Smooth muscle cell (in vitro differentiated cells): ENCODE data around the gene IGIP. TPM values are rescaled to one million over a fixed set of nuclear protein-coding genes. Genes with fewer than 3 reads are reported as not detected.

Experiments used
- DNase-seq: peaks from one replicate; lab custom pipeline; 2025; ENCODE audit not compliant: unreplicated experiment; lab: John Stamatoyannopoulos, UW
- H2AFZ ChIP-seq: fragments of 200-600 bp; sonication (generic); 2 replicates; pipeline ENCODE4 v1.6.0; 2016; ENCODE audit warnings: antibody characterized with exemption, low read depth, mild to moderate bottlenecking
- H3F3A ChIP-seq: fragments of 200-600 bp; sonication (generic); 2 replicates; pipeline ENCODE4 v1.6.0; 2017; ENCODE audit warnings: antibody characterized with exemption, low read depth
- H3K27ac ChIP-seq: fragments of 200-600 bp; sonication (generic); 2 replicates; pipeline ENCODE4 v1.5.1; 2016; ENCODE audit warnings: low read depth, mild to moderate bottlenecking
- H3K27me3 ChIP-seq: fragments of 200-600 bp; sonication (generic); 2 replicates; pipeline ENCODE4 v1.6.1; 2016; ENCODE audit warnings: low read depth, mild to moderate bottlenecking
- H3K36me3 ChIP-seq: fragments of 200-600 bp; sonication (generic); 2 replicates; pipeline ENCODE4 v1.5.1; 2016; ENCODE audit warnings: low read depth
- H3K4me1 ChIP-seq: fragments of 200-600 bp; sonication (generic); 2 replicates; pipeline ENCODE4 v1.5.1; 2016; ENCODE audit warnings: low read depth
- H3K4me2 ChIP-seq: fragments of 200-600 bp; sonication (generic); 2 replicates; pipeline ENCODE4 v1.6.0; 2016; ENCODE audit warnings: mild to moderate bottlenecking
- H3K4me3 ChIP-seq: fragments of 200-600 bp; sonication (generic); 2 replicates; pipeline ENCODE4 v1.5.1; 2016; ENCODE audit warnings: mild to moderate bottlenecking
- H3K79me2 ChIP-seq: fragments of 200-600 bp; sonication (generic); 2 replicates; pipeline ENCODE4 v1.6.0; 2016; ENCODE audit warnings: low read depth, mild to moderate bottlenecking
- H3K9ac ChIP-seq: fragments of 200-600 bp; sonication (generic); 2 replicates; pipeline ENCODE4 v1.6.0; 2016; ENCODE audit warnings: low read depth
- H3K9me3 ChIP-seq: fragments of 200-600 bp; sonication (generic); replicated peaks from 2 replicates; pipeline ENCODE4 v1.5.1; 2016; ENCODE audit warnings: low read depth
- H4K20me1 ChIP-seq: fragments of 200-600 bp; sonication (generic); 2 replicates; pipeline ENCODE4 v1.6.0; 2016; ENCODE audit warnings: low read depth
- WGBS: methylation state at CpG from one replicate; pipeline ENCODE4 v1.1.7; 2016; ENCODE audit warnings: low lambda C conversion rate; 5-methylcytosine and 5-hydroxymethylcytosine counted together
- polyA plus RNA-seq: library from polyadenylated mRNA; unstranded; fragments of >200 nt; fragmentation: Nextera tagmentation; extraction: Ambion mirVana; gene quantifications from 2 replicates; pipeline ENCODE4 v1.2.1, GENCODE V29; 2016
- total RNA-seq: library from RNA; depleted of rRNA; stranded (reverse); fragments of >200 nt; gene quantifications from 2 replicates; pipeline ENCODE4 v1.2.3, GENCODE V29; 2014
- TF ChIP-seq, protein P1 (sequence below): fragments of 200-600 bp; sonication (generic); IDR thresholded peaks from 2 replicates; pipeline ENCODE4 v1.5.1; 2017; ENCODE audit warnings: borderline replicate concordance, mild to moderate bottlenecking, antibody characterized with exemption; ENCODE audit not compliant: insufficient read depth, poor library complexity, severe bottlenecking

IGIP gene
- total and polyA plus RNA-seq, 2 experiments from 2014 or later, result 0.72 to 4.3 TPM

DNA sequence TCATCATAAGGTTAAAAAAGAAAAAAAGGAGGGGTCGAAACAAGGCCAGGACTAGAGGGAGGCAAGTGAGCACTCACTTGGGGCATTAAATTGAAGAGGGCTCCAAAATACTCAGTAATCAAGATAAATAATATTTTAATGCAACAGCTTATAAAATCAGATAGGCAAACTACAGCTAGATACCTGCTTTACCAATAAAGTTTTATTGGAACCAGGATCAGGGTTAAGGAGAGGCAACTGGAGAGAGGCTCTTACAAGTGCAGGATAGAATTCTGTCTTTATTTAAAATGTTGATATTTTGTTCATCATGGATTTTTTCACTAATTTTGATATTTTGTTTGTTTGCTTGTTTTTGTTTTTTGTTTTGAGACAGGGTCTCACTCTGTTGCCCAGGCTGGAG, 42.1 kb upstream of the IGIP start:
- Histone ChIP-seq H4K20me1 (no peaks in the 10 kb centered on the region), H3K9me3 (no peaks in the 10 kb centered on the region), H3K79me2 (no peaks in the 10 kb centered on the region), H2AFZ (no peak overlapping the region), H3K36me3 (no peaks in the 10 kb centered on the region), H3K4me3 (no peak overlapping the region), H3K9ac (no peak overlapping the region), H3K27ac (no peak overlapping the region), H3F3A (no peaks in the 10 kb centered on the region), H3K4me2 (no peak overlapping the region), H3K4me1 (no peaks in the 10 kb centered on the region), H3K27me3 (peaks cover 76% of the 10 kb centered on the region)
- TF ChIP-seq, protein P1, sequence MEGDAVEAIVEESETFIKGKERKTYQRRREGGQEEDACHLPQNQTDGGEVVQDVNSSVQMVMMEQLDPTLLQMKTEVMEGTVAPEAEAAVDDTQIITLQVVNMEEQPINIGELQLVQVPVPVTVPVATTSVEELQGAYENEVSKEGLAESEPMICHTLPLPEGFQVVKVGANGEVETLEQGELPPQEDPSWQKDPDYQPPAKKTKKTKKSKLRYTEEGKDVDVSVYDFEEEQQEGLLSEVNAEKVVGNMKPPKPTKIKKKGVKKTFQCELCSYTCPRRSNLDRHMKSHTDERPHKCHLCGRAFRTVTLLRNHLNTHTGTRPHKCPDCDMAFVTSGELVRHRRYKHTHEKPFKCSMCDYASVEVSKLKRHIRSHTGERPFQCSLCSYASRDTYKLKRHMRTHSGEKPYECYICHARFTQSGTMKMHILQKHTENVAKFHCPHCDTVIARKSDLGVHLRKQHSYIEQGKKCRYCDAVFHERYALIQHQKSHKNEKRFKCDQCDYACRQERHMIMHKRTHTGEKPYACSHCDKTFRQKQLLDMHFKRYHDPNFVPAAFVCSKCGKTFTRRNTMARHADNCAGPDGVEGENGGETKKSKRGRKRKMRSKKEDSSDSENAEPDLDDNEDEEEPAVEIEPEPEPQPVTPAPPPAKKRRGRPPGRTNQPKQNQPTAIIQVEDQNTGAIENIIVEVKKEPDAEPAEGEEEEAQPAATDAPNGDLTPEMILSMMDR, result no peak
- no peak for DNase-seq
- 69% methylated on average over 1 of the region's 1 CpG for WGBS

DNA sequence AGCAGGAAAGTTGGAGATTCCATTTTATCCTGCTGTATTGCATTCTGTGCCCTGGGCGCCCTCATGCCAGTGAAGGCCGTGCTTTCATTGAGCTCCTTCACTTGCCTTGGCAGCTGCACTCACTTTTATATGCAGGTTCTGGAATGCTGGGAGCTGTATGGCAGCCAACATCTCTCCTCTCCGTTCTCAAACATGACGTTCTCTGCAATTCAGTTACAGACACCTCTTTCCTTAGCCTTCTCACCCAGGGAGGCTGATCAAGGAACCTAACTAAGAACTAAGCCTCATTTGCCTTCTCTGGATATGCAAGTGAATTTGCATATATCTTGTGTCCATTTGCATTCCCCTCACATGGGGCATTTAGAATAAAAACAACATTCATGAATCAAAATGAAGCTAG, 41.2 kb upstream of the IGIP start:
- 61% methylated on average over 4 of the region's 4 CpGs for WGBS
- Histone ChIP-seq H4K20me1 (no peaks in the 10 kb centered on the region), H3K4me2 (no peak overlapping the region), H3K4me1 (no peaks in the 10 kb centered on the region), H3K36me3 (no peaks in the 10 kb centered on the region), H3K27ac (no peak overlapping the region), H3K27me3 (peaks cover 70% of the 10 kb centered on the region), H2AFZ (no peak overlapping the region), H3K9me3 (no peaks in the 10 kb centered on the region), H3K79me2 (no peaks in the 10 kb centered on the region), H3K4me3 (no peak overlapping the region), H3K9ac (no peak overlapping the region), H3F3A (no peaks in the 10 kb centered on the region)
- DNase-seq, result no peak
- TF ChIP-seq, protein P1, result no peak

DNA sequence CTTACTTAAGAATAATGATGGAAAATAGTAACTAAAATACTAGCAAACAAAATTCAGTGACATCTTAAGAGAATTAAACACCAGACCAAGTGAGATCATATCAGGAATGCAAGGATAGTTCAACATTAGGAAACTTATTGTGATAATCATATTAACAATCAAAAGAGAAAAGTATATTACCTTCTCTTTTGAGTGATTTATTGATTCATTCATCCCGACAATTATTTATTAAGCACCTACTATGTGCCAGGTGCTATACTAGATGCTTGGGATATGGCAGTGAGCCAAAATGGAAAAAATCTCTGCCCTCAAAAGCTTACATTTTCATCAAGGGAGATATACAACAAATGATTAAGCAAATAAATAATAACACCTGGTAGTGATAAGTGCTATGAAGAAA, 35.5 kb upstream of the IGIP start:
- Histone ChIP-seq H3K9ac (no peak overlapping the region), H3K27ac (no peak overlapping the region), H3F3A (no peaks in the 10 kb centered on the region), H3K79me2 (no peaks in the 10 kb centered on the region), H2AFZ (no peak overlapping the region), H4K20me1 (no peaks in the 10 kb centered on the region), H3K4me1 (no peaks in the 10 kb centered on the region), H3K4me3 (no peak overlapping the region), H3K4me2 (no peak overlapping the region), H3K36me3 (no peaks in the 10 kb centered on the region), H3K27me3 (peaks cover 58% of the 10 kb centered on the region), H3K9me3 (no peaks in the 10 kb centered on the region)
- 74% methylated on average over 1 of the region's 1 CpG for WGBS
- TF ChIP-seq, protein P1, result no peak
- no peak for DNase-seq

DNA sequence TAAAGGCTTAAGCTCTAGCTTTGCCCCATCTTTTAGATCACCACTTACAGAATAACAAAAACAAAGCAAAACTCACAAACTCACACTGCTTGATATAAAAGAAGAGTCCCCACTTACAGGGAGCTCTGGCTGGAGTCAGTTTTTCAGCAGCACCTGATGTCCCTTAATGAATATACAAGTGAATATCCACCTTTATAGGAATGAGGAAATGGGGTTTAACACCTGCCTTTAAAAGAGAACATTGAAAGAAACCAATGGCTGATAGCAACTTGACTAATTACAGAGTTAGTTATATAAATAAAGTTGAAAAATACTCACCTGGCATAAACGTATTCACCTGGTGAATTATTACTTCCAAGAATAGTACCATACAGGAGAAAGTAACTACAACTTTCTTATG, 32.6 kb upstream of the IGIP start:
- H3K4me3 ChIP-seq, result no peak overlapping the region
- H3K79me2 ChIP-seq, result no peaks in the 10 kb centered on the region
- TF ChIP-seq, protein P1, result no peak
- H4K20me1 ChIP-seq, result no peaks in the 10 kb centered on the region
- peaks cover 54% of the 10 kb centered on the region for H3K27me3 ChIP-seq
- H3K4me2 ChIP-seq, result no peak overlapping the region
- H2AFZ ChIP-seq, result no peak overlapping the region
- no peaks in the 10 kb centered on the region for H3K9me3 ChIP-seq
- H3F3A ChIP-seq, result no peaks in the 10 kb centered on the region
- H3K36me3 ChIP-seq, result no peaks in the 10 kb centered on the region
- WGBS, result 50% methylated on average over 1 of the region's 1 CpG
- H3K9ac ChIP-seq, result no peak overlapping the region
- H3K27ac ChIP-seq, result no peak overlapping the region
- H3K4me1 ChIP-seq, result no peaks in the 10 kb centered on the region
- no peak for DNase-seq
